ENCODE data around the gene DSTN. TPM values are rescaled to one million over a fixed set of nuclear protein-coding genes. Genes with fewer than 3 reads are reported as not detected.

Gene DSTN
- total RNA-seq, 4 donors from 2014 or later: 242 to 616 (median 360) TPM

- 87 to 90% methylated on average over 3 to 10 of the region's 11 CpGs for WGBS, 2 donors
- Histone ChIP-seq H3K4me3 (no peak overlapping the region), H3K4me1 (peaks cover 0 to 8% (median 0%) of the 10 kb centered on the region in 3 donors), H3K36me3 (peaks cover 53 to 98% (median 61%) of the 10 kb centered on the region in 3 donors), H3K27ac (no peak overlapping the region), H3K27me3 (no peaks in the 10 kb centered on the region), H3K9me3 (no peaks in the 10 kb centered on the region)
- intact Hi-C loops (cut with DNase I): no loop called here
- no peak for TF ChIP-seq POLR2A (IDR thresholded peaks at IDR 0.05)
- no peak for TF ChIP-seq CTCF (IDR thresholded peaks at IDR 0.05)
- no peak for DNase-seq
Measured at GRCh38 chr20:17622086-17622850, 52.4 kb downstream of the DSTN start.

DNA sequence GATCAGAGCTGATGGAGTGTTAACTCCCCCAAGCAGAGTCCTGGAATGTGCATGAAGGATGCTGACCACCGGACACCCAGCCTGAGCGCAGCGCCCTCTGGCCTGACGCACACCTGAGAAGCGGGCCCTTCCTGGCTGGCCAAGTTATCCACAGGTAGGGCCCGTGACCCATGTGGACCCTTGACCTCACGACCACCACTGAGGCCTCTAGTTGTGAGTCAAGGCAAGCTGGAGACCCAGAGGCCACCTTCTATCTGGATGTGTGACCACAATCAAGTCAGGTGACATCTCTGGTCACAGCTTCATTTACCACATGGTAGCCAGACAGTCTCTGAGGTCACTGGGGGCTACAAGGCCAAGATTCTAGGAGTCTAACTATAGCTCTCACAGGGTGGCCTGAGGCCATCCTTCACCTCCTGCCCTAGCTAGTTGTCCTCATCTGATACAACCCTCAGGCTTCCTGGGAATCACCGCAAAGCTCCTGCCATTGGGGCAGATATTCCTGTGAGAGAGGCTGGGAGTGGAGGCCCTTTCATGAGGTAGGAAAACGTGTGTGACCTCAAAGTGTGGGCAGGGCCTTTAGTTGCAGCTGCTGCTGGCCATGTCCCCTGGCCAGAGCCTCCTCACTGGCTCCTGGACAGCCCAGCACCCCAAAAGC is 53.1 kb downstream of the DSTN start:
- Histone ChIP-seq H3K27ac (no peak overlapping the region), H3K9me3 (no peaks in the 10 kb centered on the region), H3K4me3 (no peak overlapping the region), H3K27me3 (no peaks in the 10 kb centered on the region), H3K36me3 (peaks cover 56 to 100% (median 65%) of the 10 kb centered on the region in 3 donors), H3K4me1 (peaks cover 0 to 1% (median 0%) of the 10 kb centered on the region in 3 donors)
- TF ChIP-seq CTCF (IDR thresholded peaks at IDR 0.05) (no peak), POLR2A (IDR thresholded peaks at IDR 0.05) (no peak)
- intact Hi-C loops (cut with DNase I): no loop called here
- DNase-seq: no peak
- 93% methylated on average over 3 of the region's 9 CpGs; no CpG with 5 or more reads in 1 of the 2 donors for WGBS, 2 donors

DNA sequence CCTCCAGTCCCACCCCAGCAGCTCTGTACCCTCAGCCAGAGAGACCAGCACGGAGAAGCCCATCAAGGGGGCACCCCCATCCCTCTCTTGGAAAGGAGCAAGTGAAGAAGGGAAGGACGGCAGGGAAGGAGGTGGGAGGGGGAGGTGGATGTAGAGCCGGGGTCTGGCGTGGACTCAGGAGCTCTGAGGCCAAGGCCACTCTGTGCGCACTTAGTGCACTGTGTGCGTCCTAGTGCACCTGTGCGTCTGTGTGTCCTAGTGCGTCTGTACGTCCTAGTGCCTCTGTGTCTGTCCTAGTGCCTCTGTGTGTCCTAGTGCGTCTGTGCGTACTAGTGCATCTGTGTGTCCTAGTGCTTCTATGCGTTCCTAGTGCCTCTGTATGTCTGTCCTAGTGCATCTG is 54.2 kb downstream of the DSTN start:
- H3K36me3 ChIP-seq: peaks cover 56 to 100% (median 65%) of the 10 kb centered on the region in 3 donors
- no peaks in the 10 kb centered on the region for H3K4me1 ChIP-seq
- no peak for DNase-seq
- intact Hi-C loops (cut with DNase I): no loop called here
- no peak for TF ChIP-seq CTCF (IDR thresholded peaks at IDR 0.05)
- TF ChIP-seq POLR2A (IDR thresholded peaks at IDR 0.05): no peak
- H3K4me3 ChIP-seq: no peak overlapping the region
- H3K27me3 ChIP-seq: no peaks in the 10 kb centered on the region
- WGBS, 2 donors: 92 to 95% methylated on average over 10 to 12 of the region's 12 CpGs
- H3K27ac ChIP-seq: no peak overlapping the region
- no peaks in the 10 kb centered on the region for H3K9me3 ChIP-seq

GRCh38 chr20:17624551-17625245 is 54.8 kb downstream of the DSTN start:
- WGBS, 2 donors: 85 to 92% methylated on average over 2 to 5 of the region's 15 CpGs
- no peak for DNase-seq
- Histone ChIP-seq H3K9me3 (no peaks in the 10 kb centered on the region), H3K27me3 (no peaks in the 10 kb centered on the region), H3K4me1 (no peaks in the 10 kb centered on the region), H3K4me3 (no peak overlapping the region), H3K27ac (peak overlapping the region in 1 of 4 donors; percentile 28), H3K36me3 (peaks cover 55 to 100% (median 59%) of the 10 kb centered on the region in 3 donors)
- intact Hi-C loops (cut with DNase I): no loop called here
- TF ChIP-seq POLR2A (IDR thresholded peaks at IDR 0.05) (no peak), CTCF (IDR thresholded peaks at IDR 0.05) (no peak)

Measured in esophagus squamous epithelium (tissue), 5 donors.